Measurements from ENCODE around the gene NFAM1.
A peak's percentile ranks its signal among the peaks of the same experiment; 100 is the strongest.

NFAM1 gene

DNA sequence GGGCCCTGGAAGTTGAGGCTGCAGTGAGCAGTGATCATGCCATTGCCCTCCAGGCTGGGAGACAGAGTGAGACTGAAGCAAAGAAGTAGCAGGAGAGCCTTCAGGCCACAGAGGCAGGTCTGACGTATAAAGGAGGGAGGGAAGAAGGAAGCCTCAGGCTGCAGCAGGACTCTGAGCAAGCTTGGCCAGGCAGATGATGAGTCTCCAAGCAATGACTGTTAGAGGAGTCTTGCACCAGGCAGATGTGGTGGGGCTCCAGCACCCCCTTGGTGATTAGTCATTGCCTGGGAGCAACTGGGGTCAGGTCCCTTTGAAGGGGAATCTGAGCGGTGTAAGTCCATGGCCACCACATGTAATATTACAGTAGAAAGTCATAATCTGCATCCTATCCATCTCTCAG, 36.6 kb upstream of the NFAM1 start:
- TF ChIP-seq, protein P1, sequence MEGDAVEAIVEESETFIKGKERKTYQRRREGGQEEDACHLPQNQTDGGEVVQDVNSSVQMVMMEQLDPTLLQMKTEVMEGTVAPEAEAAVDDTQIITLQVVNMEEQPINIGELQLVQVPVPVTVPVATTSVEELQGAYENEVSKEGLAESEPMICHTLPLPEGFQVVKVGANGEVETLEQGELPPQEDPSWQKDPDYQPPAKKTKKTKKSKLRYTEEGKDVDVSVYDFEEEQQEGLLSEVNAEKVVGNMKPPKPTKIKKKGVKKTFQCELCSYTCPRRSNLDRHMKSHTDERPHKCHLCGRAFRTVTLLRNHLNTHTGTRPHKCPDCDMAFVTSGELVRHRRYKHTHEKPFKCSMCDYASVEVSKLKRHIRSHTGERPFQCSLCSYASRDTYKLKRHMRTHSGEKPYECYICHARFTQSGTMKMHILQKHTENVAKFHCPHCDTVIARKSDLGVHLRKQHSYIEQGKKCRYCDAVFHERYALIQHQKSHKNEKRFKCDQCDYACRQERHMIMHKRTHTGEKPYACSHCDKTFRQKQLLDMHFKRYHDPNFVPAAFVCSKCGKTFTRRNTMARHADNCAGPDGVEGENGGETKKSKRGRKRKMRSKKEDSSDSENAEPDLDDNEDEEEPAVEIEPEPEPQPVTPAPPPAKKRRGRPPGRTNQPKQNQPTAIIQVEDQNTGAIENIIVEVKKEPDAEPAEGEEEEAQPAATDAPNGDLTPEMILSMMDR (IDR thresholded peaks at IDR 0.05; ENCODE audit: control insufficient read depth, insufficient read depth, low read depth, low read length, missing control alignments): no peak
- peak; percentile 3 for DNase-seq (ENCODE audit: low read depth)

DNA sequence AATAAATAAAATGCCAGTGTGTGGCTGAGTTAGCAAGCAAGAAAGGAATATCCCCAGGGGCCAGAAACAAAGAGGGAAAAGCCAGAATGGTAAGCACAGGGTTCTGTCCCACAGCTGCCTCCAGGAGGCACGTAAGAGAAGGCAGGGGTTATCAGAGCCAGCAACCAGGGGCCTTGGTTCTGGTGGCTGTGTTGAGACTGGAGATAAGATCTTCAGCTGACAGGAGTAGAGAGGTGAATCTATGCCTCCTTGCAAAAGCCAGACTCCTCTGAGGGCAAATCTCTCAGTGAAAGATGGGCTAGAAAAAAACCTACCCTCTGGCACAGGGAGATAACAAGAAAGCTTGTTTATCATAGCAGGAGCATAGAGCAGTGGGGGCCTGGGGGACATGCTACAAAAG, 29.8 kb upstream of the NFAM1 start:
- no peak overlapping the region for H3K4me3 ChIP-seq (ENCODE audit: control insufficient read depth, low read depth, low read length)
- TF ChIP-seq, protein P1 (IDR thresholded peaks at IDR 0.05; ENCODE audit: control insufficient read depth, insufficient read depth, low read depth, low read length, missing control alignments): no peak
- no peak for DNase-seq (ENCODE audit: low read depth)

More for the DNA sequence above, 36.6 kb upstream of the NFAM1 start:
- no peak overlapping the region for H3K4me3 ChIP-seq (ENCODE audit: control insufficient read depth, low read depth, low read length)

DNA sequence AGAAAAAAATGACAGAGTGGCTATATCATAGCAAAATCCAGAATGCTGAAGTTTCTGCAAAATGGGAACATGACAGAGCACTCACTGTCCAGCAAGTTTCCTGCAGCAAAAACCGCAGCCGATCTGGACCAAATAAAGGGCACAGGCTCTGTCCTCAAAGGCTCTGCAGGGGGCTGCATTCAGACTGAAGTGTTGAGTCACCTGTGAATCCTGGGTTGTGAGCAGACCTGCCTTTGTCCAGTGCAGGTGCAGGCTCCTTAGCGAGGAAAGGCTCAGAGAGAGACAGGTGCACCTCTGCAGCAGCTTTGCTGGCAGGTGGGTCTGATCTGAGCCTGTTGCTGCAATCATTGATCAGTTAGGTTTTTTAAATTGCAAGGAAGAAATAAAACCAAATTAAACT, 29.3 kb upstream of the NFAM1 start:
- no peak overlapping the region for H3K4me3 ChIP-seq (ENCODE audit: control insufficient read depth, low read depth, low read length)
- TF ChIP-seq, protein P1 (IDR thresholded peaks at IDR 0.05; ENCODE audit: control insufficient read depth, insufficient read depth, low read depth, low read length, missing control alignments): no peak
- DNase-seq (ENCODE audit: low read depth): no peak

DNA sequence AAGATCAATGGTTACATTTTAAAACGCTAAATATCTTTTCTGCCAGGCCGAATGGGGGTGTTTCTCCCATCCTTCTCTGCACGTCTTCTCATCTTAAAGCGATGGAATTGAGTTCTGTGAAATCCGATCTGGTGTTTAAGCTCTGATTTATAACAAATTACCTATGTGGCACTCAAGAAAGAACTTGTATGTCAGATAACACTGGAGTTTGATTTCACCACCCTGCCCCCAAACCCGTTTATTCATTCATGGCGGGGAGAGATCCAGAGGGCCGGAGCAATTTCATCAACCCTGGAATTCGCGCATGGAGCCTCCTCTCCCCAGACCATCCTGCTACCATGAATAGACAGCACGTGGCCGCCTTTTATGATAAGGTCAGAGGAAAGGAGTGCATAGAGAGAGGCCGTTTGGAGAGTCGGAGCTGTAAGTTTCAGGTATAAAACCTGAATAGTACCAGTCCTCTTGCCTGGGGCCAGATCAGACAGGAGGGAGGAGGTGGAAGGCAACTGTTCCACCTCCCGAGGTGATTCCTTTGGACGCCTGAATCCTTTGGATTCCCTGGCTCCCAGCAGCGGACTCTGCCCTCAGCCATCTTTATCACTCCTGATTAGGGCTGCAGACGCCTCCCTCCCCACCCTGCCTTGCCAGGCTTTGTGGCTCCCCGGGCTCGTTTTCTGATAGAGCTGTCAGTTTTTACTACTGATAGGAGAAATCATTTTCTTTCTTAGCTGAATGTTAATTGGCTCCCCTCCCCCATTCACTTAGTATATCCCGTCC, 27.3 kb upstream of the NFAM1 start:
- DNase-seq (ENCODE audit: low read depth): no peak
- no peak overlapping the region for H3K4me3 ChIP-seq (ENCODE audit: control insufficient read depth, low read depth, low read length)
- TF ChIP-seq, protein P1 (IDR thresholded peaks at IDR 0.05; ENCODE audit: control insufficient read depth, insufficient read depth, low read depth, low read length, missing control alignments): no peak

DNA sequence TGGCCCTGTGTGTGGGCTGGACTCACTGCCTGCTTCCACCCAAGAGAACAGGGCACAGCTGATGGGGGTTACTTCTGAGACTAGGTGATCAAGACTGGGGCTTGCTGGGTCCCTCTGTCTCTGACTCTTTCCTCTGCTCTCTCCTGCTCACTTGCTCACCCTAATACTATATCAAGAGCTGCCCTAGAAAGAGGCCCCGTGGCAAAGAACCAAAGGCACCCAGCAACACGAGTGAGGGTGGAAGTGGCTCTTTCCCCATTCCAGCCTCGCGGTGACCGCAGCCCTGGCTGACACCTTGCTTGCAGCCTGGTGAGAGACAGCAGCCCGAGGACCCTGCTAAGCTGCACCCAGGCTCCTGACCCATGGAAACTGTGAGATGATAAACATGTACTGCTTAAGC, 20.7 kb upstream of the NFAM1 start:
- DNase-seq (ENCODE audit: low read depth): no peak
- H3K4me3 ChIP-seq (ENCODE audit: control insufficient read depth, low read depth, low read length): no peak overlapping the region
- TF ChIP-seq, protein P1 (IDR thresholded peaks at IDR 0.05; ENCODE audit: control insufficient read depth, insufficient read depth, low read depth, low read length, missing control alignments): no peak

DNA sequence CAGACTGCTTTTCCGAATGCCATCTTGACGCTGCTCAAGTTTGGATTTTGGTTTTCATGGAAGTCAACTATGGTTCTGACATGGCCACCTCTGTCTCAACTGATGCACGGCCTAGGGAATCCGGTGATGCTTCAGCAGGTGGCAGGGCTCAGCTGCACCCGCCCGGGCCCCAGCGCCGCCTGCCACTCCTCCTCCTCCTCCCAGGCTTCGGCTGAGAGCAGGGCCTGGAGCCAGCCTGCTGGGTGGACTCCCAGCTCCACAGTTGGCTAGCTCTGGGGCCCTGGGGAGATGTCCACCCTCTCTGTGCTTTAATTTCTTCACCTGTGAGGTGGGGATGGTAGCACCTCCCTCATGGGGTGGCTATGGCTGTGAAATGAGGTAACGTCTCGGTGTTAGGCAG, 20.3 kb upstream of the NFAM1 start:
- no peak overlapping the region for H3K4me3 ChIP-seq (ENCODE audit: control insufficient read depth, low read depth, low read length)
- TF ChIP-seq, protein P1 (IDR thresholded peaks at IDR 0.05; ENCODE audit: control insufficient read depth, insufficient read depth, low read depth, low read length, missing control alignments): no peak

More for the DNA sequence above, 20.3 kb upstream of the NFAM1 start:
- no peak for DNase-seq (ENCODE audit: low read depth)
